ACC112 (cell line): Measurements from ENCODE around the gene FNBP1L.

Experiments used
- H2AFZ ChIP-seq: fragments of 200-600 bp; sonication (generic); one replicate; pipeline ENCODE4 v1.6.0; 2017; ENCODE audit warnings: antibody characterized with exemption, low read length; ENCODE audit not compliant: unreplicated experiment
- H3K27ac ChIP-seq: fragments of 200-600 bp; sonication (generic); 2 replicates; pipeline ENCODE4 v1.5.1; 2014; ENCODE audit warnings: low read depth, mild to moderate bottlenecking, antibody characterized with exemption, low read length, moderate library complexity
- H3K27me3 ChIP-seq: fragments of 200-600 bp; sonication (generic); 2 replicates; pipeline ENCODE4 v1.6.1; 2014; ENCODE audit warnings: mild to moderate bottlenecking, antibody characterized with exemption, low read length, moderate library complexity, mixed read lengths; ENCODE audit not compliant: insufficient read depth
- H3K36me3 ChIP-seq: fragments of 200-600 bp; sonication (generic); 2 replicates; pipeline ENCODE4 v1.6.1; 2016; ENCODE audit warnings: mild to moderate bottlenecking, antibody characterized with exemption, low read length, moderate library complexity, mixed read lengths; ENCODE audit not compliant: insufficient read depth
- H3K4me1 ChIP-seq: fragments of 200-600 bp; sonication (generic); one replicate; pipeline ENCODE4 v1.6.1; 2016; ENCODE audit warnings: low read length, mixed read lengths; ENCODE audit not compliant: insufficient read depth, unreplicated experiment, control insufficient read depth
- H3K4me3 ChIP-seq: fragments of 200-600 bp; sonication (generic); 2 replicates; pipeline ENCODE4 v1.5.1; 2014; ENCODE audit warnings: mild to moderate bottlenecking, low read depth, low read length
- H3K79me2 ChIP-seq: fragments of 200-600 bp; sonication (generic); one replicate; pipeline ENCODE4 v1.6.0; 2016; ENCODE audit warnings: low read length; ENCODE audit not compliant: control insufficient read depth, unreplicated experiment, insufficient read depth

FNBP1L gene

DNA sequence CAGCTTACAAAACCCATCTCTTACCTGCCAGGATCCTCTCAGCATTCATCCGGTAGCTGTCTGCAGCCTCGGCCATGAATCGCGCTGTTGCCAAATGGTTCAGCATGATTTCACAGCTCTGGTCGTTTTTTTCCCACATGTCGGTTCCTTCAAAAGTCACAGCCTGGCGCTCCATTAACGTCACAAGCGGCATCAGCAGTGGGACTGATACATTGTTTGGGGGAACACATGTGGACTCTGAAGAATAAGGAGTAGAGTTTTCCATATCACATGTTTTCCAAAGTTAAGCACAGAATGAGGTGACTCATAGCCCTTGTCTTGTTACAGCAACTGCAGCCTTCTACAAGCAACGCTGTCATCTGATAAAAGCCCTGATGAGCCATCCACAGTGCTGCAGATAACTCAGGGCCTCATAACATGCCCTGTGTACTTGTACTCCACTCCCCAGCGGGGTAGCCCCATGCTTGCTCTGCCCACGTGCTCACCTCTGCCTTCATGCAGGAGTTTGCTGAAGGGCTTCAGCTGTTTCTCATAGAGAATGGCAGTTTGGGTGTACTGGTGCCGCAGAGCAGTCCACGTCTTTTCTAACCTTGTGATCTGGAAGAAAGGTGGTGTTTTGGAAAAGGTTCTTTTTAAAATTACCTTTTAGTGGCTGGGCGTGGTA, 119.5 kb downstream of the FNBP1L start:
- Histone ChIP-seq H3K4me3 (no peak overlapping the region), H3K79me2 (no peaks in the 10 kb centered on the region), H3K4me1 (peaks cover 9% of the 10 kb centered on the region), H3K27ac (peak overlapping the region; percentile 17; the same call in 1 of the 2 replicates), H3K27me3 (no peaks in the 10 kb centered on the region), H2AFZ (no peak overlapping the region), H3K36me3 (peaks cover 39% of the 10 kb centered on the region; the same call in 1 of the 2 replicates)

DNA sequence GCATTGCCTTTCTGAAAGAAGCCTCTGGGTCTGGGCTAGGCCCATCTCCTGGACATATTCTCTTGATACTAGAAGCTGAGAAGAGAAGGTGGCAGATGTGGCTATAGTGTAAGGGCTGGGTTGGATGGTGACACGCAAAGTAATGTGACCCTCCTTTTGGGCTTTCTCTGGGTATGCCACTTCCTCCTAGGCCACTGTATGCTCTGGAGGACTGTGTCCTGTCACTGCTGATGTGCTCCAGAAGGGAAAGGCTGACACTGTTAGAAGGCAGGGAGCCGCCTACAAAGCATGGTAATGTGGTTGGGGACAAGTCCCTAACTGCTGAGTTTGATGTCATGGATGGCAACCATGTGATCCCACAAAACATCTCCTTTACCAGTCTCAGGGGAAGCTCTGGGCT, 121.6 kb downstream of the FNBP1L start:
- peaks cover 48% of the 10 kb centered on the region for H3K36me3 ChIP-seq
- H3K27ac ChIP-seq: no peak overlapping the region
- H3K27me3 ChIP-seq: no peaks in the 10 kb centered on the region
- H3K4me1 ChIP-seq: peaks cover 9% of the 10 kb centered on the region
- H3K4me3 ChIP-seq: no peak overlapping the region
- no peaks in the 10 kb centered on the region for H3K79me2 ChIP-seq
- H2AFZ ChIP-seq: no peak overlapping the region

DNA sequence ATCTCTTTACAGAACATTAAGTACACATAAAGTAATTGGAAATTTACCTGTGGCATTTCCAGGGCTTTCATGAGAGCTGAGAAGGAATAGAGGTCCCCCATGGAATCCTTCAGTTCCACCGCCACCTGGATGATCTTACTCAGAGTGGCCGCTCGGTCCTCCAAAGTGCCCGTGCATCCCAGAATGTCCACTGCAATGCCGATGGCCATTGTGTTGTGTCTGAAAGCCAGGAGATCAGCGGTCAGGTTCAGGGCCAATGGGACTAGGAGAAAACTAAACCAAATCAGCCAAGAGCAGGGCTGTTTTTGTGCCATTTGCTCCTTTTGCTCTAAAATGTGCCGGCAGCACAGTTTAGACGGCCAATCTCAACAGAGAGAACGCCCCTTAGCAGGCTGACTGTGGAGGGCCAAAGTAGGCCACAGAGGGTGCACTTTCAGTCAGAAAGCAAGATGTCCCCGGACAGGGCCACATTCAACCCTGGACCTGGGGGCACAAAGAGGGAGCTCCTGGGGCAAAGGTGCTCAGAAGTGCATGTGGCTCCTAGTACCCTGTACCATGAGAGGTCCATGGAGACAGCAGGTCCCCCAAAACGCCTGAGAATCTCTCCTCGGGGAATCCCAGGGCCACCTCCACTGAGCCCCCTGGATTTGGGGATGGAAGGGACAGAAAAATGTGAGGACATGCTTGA, 123.8 kb downstream of the FNBP1L start:
- Histone ChIP-seq H3K4me1 (peaks cover 9% of the 10 kb centered on the region), H3K4me3 (no peak overlapping the region), H3K27me3 (no peaks in the 10 kb centered on the region), H2AFZ (no peak overlapping the region), H3K36me3 (peaks cover 38% of the 10 kb centered on the region), H3K27ac (no peak overlapping the region), H3K79me2 (no peaks in the 10 kb centered on the region)

DNA sequence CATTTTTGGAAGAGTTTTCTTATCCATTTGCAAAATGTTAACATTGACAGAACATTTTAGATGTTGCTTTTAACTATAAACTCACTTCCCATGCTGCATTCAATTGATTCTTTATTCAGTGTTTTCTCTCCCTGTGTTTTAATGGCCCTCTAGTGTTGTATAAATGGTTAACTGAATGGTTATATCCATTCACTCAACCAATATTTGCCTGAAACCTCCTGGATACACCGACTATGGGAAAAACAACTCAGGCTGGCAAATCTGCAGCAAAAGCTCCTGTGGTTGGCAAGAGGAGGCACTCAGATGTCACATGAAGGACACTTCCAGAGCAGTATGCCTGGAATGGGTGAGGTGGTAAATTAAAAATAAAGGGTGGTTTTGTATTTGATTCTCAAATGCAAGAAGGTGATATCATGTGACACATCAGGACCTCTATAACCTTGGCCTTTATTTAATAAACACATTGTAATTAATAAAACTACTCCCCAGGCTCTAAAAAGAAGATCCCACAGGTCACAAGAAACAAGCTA, 126.1 kb downstream of the FNBP1L start:
- Histone ChIP-seq H3K27ac (no peak overlapping the region), H3K36me3 (peaks cover 44% of the 10 kb centered on the region), H3K79me2 (peaks cover 16% of the 10 kb centered on the region), H3K4me3 (no peak overlapping the region), H3K4me1 (no peaks in the 10 kb centered on the region), H2AFZ (no peak overlapping the region), H3K27me3 (no peaks in the 10 kb centered on the region)

DNA sequence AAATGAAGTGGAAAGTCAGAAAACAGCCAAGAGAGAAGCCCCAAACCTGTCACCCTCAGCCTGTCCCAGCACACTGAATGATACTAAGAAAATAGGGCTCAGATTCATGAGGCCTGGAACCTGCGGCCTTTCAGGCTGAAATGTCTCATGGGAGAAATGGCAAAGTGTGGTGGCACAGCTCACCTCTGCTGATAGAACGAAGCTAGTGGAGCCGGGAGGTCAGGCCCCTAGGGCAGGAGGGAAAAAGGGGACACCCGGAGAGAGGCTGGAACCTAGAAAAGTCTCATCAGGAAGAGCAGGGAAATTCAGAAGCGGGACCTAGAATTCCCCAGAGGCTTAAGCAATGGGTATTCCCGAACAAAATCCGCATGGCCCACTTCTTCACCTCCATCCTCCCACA, 126.6 kb downstream of the FNBP1L start:
- no peak overlapping the region for H3K4me3 ChIP-seq
- H3K4me1 ChIP-seq: peaks cover 4% of the 10 kb centered on the region
- peaks cover 21% of the 10 kb centered on the region for H3K79me2 ChIP-seq
- no peak overlapping the region for H2AFZ ChIP-seq
- H3K27me3 ChIP-seq: no peaks in the 10 kb centered on the region
- H3K27ac ChIP-seq: no peak overlapping the region
- peaks cover 44% of the 10 kb centered on the region for H3K36me3 ChIP-seq

DNA sequence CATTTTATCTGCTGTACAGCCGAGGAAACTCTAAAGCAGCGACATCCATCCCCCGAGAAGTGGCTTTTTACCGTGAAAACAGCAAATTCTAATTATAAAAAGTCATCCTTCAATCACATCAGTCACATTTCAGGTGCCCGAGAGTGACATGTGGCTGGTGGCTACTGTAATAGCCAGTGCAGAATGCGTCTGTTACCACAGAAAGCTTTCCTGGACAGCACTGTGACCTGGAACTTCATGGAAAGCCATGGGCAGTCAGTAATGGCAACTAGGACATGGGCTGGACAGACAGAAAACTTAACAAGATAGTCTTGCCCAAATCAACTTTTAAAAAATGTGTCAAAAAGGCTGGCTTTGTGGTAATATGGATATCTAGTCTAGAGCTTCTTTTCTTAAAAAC, 127.1 kb downstream of the FNBP1L start:
- peaks cover 41% of the 10 kb centered on the region for H3K36me3 ChIP-seq

DNA sequence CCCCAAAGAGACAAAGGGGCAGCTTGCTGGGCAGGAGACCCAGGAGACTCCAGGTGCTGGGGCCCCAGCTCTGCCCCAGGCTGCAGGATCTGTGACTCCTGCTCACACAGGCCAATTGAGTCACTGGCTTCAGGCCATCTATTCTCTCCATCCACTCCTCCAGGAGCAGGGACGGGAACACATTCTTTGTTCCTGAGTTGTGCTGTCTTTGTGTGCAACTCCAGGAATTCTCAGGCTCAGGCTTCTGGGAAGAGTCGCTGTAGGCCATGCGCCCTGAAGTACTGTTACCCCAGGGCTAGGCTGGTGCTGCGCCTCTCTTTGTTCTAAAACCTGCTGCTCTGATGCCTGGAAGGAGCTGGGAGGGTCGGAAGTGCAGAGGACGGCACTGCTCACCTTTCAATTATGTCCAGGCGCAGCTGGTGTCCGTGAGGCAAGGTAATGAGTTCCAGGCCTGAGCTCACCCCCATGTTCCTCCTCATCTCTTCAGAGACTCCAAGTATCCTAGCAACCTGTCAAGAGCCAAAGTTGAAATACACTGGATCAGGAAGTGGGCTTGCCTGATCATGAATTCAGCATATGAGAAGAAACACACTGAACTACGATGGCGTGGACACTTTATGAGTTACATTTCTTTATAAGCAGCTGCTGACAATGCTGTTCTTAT, 127.8 kb downstream of the FNBP1L start:
- no peak overlapping the region for H3K4me3 ChIP-seq
- no peaks in the 10 kb centered on the region for H3K27me3 ChIP-seq
- H3K4me1 ChIP-seq: peaks cover 15% of the 10 kb centered on the region
- no peak overlapping the region for H3K27ac ChIP-seq
- no peak overlapping the region for H2AFZ ChIP-seq
- H3K79me2 ChIP-seq: peaks cover 24% of the 10 kb centered on the region
- peaks cover 41% of the 10 kb centered on the region for H3K36me3 ChIP-seq

More for the DNA sequence above, 127.1 kb downstream of the FNBP1L start:
- H3K4me1 ChIP-seq: peaks cover 9% of the 10 kb centered on the region
- H3K4me3 ChIP-seq: no peak overlapping the region
- no peak overlapping the region for H2AFZ ChIP-seq
- H3K79me2 ChIP-seq: peaks cover 24% of the 10 kb centered on the region
- no peak overlapping the region for H3K27ac ChIP-seq
- H3K27me3 ChIP-seq: no peaks in the 10 kb centered on the region

DNA sequence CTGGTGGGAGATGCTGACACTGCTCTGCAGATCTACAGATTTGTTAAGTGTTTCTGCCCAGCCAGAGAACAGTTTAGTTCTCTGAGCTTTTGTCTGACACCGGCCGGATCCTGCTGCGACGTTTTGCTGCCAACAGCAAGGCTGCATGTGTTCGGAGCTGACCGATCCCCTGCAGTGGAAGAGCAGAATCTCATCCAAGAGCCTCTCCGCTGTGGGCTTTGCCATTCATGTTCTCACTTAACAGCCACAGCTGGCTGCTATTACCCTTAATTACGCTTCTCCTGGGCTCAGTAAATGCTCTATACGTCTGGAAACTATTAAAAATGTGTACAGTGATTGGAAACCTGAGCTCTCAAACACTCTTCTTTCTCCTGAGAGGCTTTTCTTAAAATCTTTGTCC, 128.4 kb downstream of the FNBP1L start:
- H3K79me2 ChIP-seq: peaks cover 24% of the 10 kb centered on the region
- H3K4me1 ChIP-seq: peaks cover 15% of the 10 kb centered on the region
- no peak overlapping the region for H2AFZ ChIP-seq
- H3K4me3 ChIP-seq: no peak overlapping the region
- H3K36me3 ChIP-seq: peaks cover 41% of the 10 kb centered on the region
- no peaks in the 10 kb centered on the region for H3K27me3 ChIP-seq
- no peak overlapping the region for H3K27ac ChIP-seq

DNA sequence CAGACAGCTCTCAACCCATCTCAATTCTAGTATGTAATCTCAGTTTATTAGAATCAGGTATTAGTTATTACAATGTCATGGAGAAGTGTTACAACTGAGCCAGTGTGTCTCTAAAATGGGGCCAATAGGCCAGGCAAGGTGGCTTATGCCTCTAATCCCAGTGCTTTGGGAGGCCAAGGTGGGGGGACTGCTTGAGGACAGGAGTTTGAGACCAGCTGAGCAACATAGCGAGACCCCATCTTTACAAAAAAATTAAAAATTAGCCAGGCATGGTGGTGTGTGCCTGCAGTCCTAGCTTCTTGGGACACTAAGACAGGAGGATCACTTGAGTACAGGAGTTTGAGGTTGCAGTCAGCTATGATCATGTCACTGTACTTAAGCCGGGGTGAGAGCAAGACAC, 128.8 kb downstream of the FNBP1L start:
- peaks cover 24% of the 10 kb centered on the region for H3K79me2 ChIP-seq
- H3K27ac ChIP-seq: no peak overlapping the region
- H2AFZ ChIP-seq: no peak overlapping the region
- H3K36me3 ChIP-seq: peaks cover 37% of the 10 kb centered on the region
- H3K4me1 ChIP-seq: peaks cover 15% of the 10 kb centered on the region
- no peaks in the 10 kb centered on the region for H3K27me3 ChIP-seq
- H3K4me3 ChIP-seq: no peak overlapping the region

DNA sequence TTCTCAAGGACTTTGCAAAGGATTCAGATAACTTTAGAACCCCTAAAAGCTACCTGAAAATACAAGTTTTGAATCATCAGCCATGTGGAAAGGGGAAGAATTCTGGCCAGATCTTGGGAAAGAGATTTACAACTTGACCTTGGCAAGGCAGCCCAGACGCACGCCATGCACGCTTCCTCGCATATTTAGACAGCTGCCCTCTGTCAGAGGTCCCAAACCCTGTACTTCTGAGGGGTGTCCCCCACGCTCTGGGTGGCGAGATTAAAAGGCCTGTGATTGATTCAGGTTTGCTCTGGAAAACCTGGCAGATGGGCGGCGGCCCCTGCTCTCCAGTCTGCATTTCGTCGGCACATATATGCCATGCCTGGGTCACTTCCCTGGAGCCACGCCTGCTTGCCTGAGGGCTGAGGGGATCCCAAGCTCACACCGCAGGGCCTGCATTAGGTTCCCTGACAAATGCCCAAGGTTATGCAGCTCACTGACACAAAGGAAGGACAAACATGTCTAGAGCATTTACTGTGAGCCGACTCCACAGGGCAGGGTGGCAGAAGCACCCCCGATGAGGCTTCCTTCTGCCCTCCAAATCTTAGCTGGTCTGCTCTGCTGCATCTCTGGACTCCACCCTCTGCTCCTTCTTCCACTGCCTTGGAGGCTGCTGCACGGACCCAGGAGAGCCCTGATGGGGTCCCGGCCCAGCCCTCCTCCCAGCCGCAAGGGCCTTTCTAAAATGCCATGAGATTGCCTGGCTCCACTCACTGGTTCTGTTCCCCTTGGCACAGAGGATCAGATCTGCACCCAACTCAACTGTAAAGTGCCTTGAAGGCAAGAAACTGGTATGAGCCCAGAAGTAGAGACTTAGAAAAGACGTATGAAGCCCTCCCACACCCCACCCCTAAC, 129.9 kb downstream of the FNBP1L start:
- no peak overlapping the region for H3K27ac ChIP-seq
- H2AFZ ChIP-seq: no peak overlapping the region
- H3K4me3 ChIP-seq: no peak overlapping the region
- H3K27me3 ChIP-seq: no peaks in the 10 kb centered on the region
- peaks cover 15% of the 10 kb centered on the region for H3K4me1 ChIP-seq
- peaks cover 26% of the 10 kb centered on the region for H3K79me2 ChIP-seq
- peaks cover 30% of the 10 kb centered on the region for H3K36me3 ChIP-seq
